Measurements from ENCODE around the gene PLEKHH1. TPM values are rescaled to one million over a fixed set of nuclear protein-coding genes. Genes with fewer than 3 reads are reported as not detected.

Gene PLEKHH1
- total and polyA plus RNA-seq, 9 of the 15 experiments (the other 6 are each of a cell fraction or from before 2014, with no cell fraction given) = 0.76 to 5.9 (median 2.9) TPM

DNA sequence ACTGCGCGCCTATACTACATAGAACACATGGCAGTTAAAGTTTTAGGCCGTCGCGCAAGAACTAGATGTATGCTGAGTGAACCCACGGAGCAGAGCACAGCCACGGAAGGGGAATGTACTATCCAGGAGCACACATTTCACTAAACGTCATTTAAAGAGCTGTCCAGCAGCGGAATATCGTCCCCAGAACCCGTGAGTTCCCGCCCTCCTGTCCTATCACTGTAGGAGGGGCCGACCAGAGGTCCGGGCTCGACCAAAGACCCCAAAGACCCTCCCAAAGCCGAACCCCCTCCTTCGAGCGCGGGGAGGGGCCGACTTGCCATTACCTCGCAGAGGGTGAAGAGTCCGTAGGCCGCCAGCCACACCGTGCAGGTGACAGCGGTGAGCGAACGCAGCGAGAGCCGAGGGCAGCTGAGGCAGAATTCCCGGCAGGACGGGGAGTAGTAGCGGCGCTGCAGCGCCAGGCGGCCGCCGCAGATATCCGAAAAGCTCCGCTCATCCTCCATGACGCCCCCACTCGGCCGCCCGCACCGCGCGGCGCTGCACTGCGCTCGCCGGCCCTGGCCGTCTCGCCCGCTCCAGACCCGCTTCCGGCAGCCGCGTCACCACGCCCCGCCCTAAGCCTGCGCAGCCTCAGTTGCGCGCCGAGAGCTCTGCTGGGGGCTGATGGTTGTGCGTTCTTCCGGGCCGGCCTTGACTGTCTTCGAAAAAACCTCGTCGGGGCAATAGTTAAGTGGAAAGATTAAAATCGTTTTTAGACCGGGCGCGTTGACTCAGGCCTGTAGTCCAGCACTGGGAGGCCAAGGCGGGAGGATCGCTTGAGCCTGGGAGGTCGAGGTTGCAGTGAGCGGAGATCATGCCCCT, 66.8 kb downstream of the PLEKHH1 start, which contains the start of gene PIGH (continued):
- TF ChIP-seq IFI16 (CRISPR knock-in tag; IDR thresholded peaks at IDR 0.05) (no peak), ZNF23 (CRISPR knock-in tag; IDR thresholded peaks at IDR 0.05) (no peak), ZFP36 (IDR thresholded peaks at IDR 0.05; ENCODE audit: low read depth, low read length, partially characterized antibody) (no peak), ARID1B (IDR thresholded peaks at IDR 0.05) (no peak), CC2D1A (IDR thresholded peaks at IDR 0.05) (no peak), ZNF174 (CRISPR knock-in tag; IDR thresholded peaks at IDR 0.05) (no peak), SP2 (IDR thresholded peaks at IDR 0.05; ENCODE audit: extremely low read depth, low read depth, low read length, poor library complexity, severe bottlenecking) (no peak), POLR2B (IDR thresholded peaks at IDR 0.05; ENCODE audit: low read depth, partially characterized antibody) (no peak), RBM15 (IDR thresholded peaks at IDR 0.05; ENCODE audit: insufficient read depth, low read length) (no peak), ESRRA (IDR thresholded peaks at IDR 0.05; ENCODE audit: borderline replicate concordance, low read depth) (peak; percentile 15; the same call in 1 of the 2 replicates), ZNF175 (CRISPR knock-in tag; IDR thresholded peaks at IDR 0.05; ENCODE audit: low read depth) (no peak)
- TF ChIP-seq, protein P1, sequence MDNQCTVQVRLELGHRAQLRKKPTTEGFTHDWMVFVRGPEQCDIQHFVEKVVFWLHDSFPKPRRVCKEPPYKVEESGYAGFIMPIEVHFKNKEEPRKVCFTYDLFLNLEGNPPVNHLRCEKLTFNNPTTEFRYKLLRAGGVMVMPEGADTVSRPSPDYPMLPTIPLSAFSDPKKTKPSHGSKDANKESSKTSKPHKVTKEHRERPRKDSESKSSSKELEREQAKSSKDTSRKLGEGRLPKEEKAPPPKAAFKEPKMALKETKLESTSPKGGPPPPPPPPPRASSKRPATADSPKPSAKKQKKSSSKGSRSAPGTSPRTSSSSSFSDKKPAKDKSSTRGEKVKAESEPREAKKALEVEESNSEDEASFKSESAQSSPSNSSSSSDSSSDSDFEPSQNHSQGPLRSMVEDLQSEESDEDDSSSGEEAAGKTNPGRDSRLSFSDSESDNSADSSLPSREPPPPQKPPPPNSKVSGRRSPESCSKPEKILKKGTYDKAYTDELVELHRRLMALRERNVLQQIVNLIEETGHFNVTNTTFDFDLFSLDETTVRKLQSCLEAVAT (IDR thresholded peaks at IDR 0.05) = peak in 1 of 2 experiments; percentile 83; a peak in 1 of 4 replicates
- TF ChIP-seq, protein P2, sequence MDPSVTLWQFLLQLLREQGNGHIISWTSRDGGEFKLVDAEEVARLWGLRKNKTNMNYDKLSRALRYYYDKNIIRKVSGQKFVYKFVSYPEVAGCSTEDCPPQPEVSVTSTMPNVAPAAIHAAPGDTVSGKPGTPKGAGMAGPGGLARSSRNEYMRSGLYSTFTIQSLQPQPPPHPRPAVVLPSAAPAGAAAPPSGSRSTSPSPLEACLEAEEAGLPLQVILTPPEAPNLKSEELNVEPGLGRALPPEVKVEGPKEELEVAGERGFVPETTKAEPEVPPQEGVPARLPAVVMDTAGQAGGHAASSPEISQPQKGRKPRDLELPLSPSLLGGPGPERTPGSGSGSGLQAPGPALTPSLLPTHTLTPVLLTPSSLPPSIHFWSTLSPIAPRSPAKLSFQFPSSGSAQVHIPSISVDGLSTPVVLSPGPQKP (CRISPR knock-in tag; IDR thresholded peaks at IDR 0.05) = no peak
- TF ChIP-seq, protein P3, sequence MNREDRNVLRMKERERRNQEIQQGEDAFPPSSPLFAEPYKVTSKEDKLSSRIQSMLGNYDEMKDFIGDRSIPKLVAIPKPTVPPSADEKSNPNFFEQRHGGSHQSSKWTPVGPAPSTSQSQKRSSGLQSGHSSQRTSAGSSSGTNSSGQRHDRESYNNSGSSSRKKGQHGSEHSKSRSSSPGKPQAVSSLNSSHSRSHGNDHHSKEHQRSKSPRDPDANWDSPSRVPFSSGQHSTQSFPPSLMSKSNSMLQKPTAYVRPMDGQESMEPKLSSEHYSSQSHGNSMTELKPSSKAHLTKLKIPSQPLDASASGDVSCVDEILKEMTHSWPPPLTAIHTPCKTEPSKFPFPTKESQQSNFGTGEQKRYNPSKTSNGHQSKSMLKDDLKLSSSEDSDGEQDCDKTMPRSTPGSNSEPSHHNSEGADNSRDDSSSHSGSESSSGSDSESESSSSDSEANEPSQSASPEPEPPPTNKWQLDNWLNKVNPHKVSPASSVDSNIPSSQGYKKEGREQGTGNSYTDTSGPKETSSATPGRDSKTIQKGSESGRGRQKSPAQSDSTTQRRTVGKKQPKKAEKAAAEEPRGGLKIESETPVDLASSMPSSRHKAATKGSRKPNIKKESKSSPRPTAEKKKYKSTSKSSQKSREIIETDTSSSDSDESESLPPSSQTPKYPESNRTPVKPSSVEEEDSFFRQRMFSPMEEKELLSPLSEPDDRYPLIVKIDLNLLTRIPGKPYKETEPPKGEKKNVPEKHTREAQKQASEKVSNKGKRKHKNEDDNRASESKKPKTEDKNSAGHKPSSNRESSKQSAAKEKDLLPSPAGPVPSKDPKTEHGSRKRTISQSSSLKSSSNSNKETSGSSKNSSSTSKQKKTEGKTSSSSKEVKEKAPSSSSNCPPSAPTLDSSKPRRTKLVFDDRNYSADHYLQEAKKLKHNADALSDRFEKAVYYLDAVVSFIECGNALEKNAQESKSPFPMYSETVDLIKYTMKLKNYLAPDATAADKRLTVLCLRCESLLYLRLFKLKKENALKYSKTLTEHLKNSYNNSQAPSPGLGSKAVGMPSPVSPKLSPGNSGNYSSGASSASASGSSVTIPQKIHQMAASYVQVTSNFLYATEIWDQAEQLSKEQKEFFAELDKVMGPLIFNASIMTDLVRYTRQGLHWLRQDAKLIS (CRISPR knock-in tag; IDR thresholded peaks at IDR 0.05) = 0 out of 2 replicates have a peak, but pooled peaks have one; percentile 48
- TF ChIP-seq, protein P4, sequence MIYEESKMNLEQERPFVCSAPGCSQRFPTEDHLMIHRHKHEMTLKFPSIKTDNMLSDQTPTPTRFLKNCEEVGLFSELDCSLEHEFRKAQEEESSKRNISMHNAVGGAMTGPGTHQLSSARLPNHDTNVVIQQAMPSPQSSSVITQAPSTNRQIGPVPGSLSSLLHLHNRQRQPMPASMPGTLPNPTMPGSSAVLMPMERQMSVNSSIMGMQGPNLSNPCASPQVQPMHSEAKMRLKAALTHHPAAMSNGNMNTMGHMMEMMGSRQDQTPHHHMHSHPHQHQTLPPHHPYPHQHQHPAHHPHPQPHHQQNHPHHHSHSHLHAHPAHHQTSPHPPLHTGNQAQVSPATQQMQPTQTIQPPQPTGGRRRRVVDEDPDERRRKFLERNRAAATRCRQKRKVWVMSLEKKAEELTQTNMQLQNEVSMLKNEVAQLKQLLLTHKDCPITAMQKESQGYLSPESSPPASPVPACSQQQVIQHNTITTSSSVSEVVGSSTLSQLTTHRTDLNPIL (CRISPR knock-in tag; IDR thresholded peaks at IDR 0.05) = no peak
- TF ChIP-seq, protein P5, sequence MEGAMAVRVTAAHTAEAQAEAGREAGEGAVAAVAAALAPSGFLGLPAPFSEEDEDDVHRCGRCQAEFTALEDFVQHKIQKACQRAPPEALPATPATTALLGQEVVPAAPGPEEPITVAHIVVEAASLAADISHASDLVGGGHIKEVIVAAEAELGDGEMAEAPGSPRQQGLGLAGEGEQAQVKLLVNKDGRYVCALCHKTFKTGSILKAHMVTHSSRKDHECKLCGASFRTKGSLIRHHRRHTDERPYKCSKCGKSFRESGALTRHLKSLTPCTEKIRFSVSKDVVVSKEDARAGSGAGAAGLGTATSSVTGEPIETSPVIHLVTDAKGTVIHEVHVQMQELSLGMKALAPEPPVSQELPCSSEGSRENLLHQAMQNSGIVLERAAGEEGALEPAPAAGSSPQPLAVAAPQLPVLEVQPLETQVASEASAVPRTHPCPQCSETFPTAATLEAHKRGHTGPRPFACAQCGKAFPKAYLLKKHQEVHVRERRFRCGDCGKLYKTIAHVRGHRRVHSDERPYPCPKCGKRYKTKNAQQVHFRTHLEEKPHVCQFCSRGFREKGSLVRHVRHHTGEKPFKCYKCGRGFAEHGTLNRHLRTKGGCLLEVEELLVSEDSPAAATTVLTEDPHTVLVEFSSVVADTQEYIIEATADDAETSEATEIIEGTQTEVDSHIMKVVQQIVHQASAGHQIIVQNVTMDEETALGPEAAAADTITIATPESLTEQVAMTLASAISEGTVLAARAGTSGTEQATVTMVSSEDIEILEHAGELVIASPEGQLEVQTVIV (CRISPR knock-in tag; IDR thresholded peaks at IDR 0.05; ENCODE audit: borderline replicate concordance) = no peak

Data from K562 (cell line).